ENCODE data around the gene PDGFA.

DNA sequence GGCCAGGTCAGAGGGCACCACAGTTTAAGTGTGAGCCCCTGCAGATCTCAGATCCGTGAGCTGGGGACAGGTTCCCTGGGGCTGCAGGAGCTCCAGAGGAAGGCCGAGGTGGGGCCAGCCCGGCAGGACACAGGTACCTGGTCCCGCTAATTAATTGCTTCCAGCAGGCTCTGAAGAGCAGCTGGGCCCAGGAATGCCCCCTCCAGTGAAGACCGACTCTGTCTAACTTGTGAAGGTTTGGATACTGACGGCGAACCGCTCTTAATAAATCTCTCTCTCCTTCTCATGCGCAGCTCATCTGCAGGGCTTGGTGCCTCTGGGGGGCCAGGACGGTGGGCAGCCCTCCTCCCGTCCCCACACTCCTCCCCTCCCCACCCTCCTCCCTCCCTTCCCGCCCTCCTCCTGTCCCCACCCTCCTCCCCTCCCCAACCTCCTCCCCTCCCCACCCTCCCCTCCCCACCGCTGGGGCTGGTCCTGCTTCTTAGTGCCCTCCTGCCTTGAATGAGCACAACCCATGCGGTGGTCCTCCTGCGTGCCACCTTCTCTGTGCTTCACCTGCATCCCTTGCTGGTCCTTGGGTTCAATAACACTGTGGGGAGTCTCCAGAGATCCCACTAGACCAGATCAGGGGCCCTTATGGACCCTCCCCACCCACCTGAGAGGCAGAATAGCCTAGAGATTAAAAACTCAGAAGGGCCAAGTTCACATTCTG, 38.3 kb downstream of the PDGFA start:
- TF ChIP-seq ZNF274 (IDR thresholded peaks at IDR 0.05; ENCODE audit: low read depth, low read length): no peak
- TF ChIP-seq YY1 (IDR thresholded peaks at IDR 0.05; ENCODE audit: insufficient read depth, insufficient read length): no peak

Measured in NT2/D1 (cell line).